Keratinocyte (primary cell): Measurements from ENCODE around the gene EEA1.

Experiments
- EZH2 ChIP-seq: IDR thresholded peaks from one replicate; pipeline ENCODE4 v1.6.1; 2012; ENCODE audit warnings: inconsistent platforms, mild to moderate bottlenecking, low read length, moderate library complexity
- TF ChIP-seq, protein P1 (sequence below), 3 experiments: IDR thresholded peaks in 1 of 3; conservative IDR thresholded peaks in 1 of 3; optimal IDR thresholded peaks in 1 of 3; 2 replicates in 2 of 3; 3 replicates in 1 of 3; pipeline versions ENCODE3 to v1.5.1; 2011; ENCODE audit warnings: low read length in 3 of 3, mild to moderate bottlenecking in 3 of 3, moderate library complexity in 2 of 3, control low read depth in 1 of 3, inconsistent platforms in 1 of 3; ENCODE audit not compliant: insufficient read depth in 2 of 3; ENCODE audit errors: extremely low read depth in 1 of 3

- TF ChIP-seq, protein P1, sequence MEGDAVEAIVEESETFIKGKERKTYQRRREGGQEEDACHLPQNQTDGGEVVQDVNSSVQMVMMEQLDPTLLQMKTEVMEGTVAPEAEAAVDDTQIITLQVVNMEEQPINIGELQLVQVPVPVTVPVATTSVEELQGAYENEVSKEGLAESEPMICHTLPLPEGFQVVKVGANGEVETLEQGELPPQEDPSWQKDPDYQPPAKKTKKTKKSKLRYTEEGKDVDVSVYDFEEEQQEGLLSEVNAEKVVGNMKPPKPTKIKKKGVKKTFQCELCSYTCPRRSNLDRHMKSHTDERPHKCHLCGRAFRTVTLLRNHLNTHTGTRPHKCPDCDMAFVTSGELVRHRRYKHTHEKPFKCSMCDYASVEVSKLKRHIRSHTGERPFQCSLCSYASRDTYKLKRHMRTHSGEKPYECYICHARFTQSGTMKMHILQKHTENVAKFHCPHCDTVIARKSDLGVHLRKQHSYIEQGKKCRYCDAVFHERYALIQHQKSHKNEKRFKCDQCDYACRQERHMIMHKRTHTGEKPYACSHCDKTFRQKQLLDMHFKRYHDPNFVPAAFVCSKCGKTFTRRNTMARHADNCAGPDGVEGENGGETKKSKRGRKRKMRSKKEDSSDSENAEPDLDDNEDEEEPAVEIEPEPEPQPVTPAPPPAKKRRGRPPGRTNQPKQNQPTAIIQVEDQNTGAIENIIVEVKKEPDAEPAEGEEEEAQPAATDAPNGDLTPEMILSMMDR (optimal IDR thresholded peaks at IDR 0.05 in 1 of 3, IDR thresholded peaks at IDR 0.05 in 1 of 3, conservative IDR thresholded peaks at IDR 0.05 in 1 of 3; ENCODE audit: extremely low read depth in 1 of 3, insufficient read depth in 2 of 3, low read length in 3 of 3) = no peak
- no peak for TF ChIP-seq EZH2
Measured at GRCh38 chr12:92938638-92939037, 9.5 kb upstream of the EEA1 start.
